CD4-positive, alpha-beta memory T cell (primary cell): ENCODE data around the gene CRMP1. TPM values are rescaled to one million over a fixed set of nuclear protein-coding genes. Genes with fewer than 3 reads are reported as not detected.
A peak's percentile ranks its signal among the peaks of the same experiment; 100 is the strongest.

Source experiments
- CTCF ChIA-PET: fragments of 350-600 bp; sonication (Branson Sonifier 250); formaldehyde crosslinking; loops from one replicate; lab custom pipeline; 2021; ENCODE audit warnings: inconsistent platforms; ENCODE audit not compliant: partially characterized antibody; lab: Charles Lee
- POLR2A ChIA-PET: fragments of 350-600 bp; sonication (Branson Sonifier 250); formaldehyde crosslinking; loops from one replicate; lab custom pipeline; 2021; ENCODE audit not compliant: partially characterized antibody; lab: Charles Lee
- DNase-seq, 5 donors: peaks; one replicate each; pipeline versions ENCODE4 v3.0.0 to v3.0.0-alpha.2; 2020 to 2022; ENCODE audit warnings: mixed read lengths in 1 of 5
- H3K27ac ChIP-seq: one replicate; pipeline ENCODE4 v1.7.0; 2013; ENCODE audit warnings: low read depth, low read length
- H3K27me3 ChIP-seq: 2 replicates; pipeline ENCODE4 v1.7.0; 2013; ENCODE audit warnings: mild to moderate bottlenecking, low read length, moderate library complexity; ENCODE audit not compliant: insufficient read depth
- H3K36me3 ChIP-seq: 2 replicates; pipeline ENCODE4 v1.7.0; 2013; ENCODE audit warnings: mild to moderate bottlenecking, low read length, moderate library complexity; ENCODE audit not compliant: insufficient read depth
- H3K4me1 ChIP-seq: 2 replicates; pipeline ENCODE4 v1.7.0; 2013; ENCODE audit warnings: mild to moderate bottlenecking, low read length, moderate library complexity; ENCODE audit not compliant: insufficient read depth
- H3K4me3 ChIP-seq, 2 donors: one replicate each; pipeline ENCODE4 v1.7.0; 2013; ENCODE audit warnings: low read length in 2 of 2, mild to moderate bottlenecking in 1 of 2
- H3K9me3 ChIP-seq, 2 donors: one replicate each; pipeline ENCODE4 v1.7.0; 2013; ENCODE audit warnings: low read length in 2 of 2, control low read depth in 1 of 2; ENCODE audit not compliant: control insufficient read depth in 1 of 2
- H3K27ac Mint-ChIP-seq, 7 donors: one replicate each; pipeline ENCODE4 v1.8.0; 2020 to 2021; ENCODE audit warnings: mixed read lengths in 7 of 7, mild to moderate bottlenecking in 6 of 7, inconsistent platforms in 3 of 7, moderate library complexity in 3 of 7
- H3K27me3 Mint-ChIP-seq, 2 donors: one replicate each; pipeline ENCODE4 v1.8.0; 2020 to 2021; ENCODE audit warnings: mixed read lengths in 2 of 2
- H3K36me3 Mint-ChIP-seq, 2 donors: one replicate each; pipeline ENCODE4 v1.8.0; 2020 to 2021; ENCODE audit warnings: mixed read lengths in 2 of 2, inconsistent platforms in 1 of 2, mild to moderate bottlenecking in 1 of 2
- H3K4me1 Mint-ChIP-seq, 4 donors: one replicate each; pipeline ENCODE4 v1.8.0; 2020 to 2021; ENCODE audit warnings: mixed read lengths in 4 of 4, mild to moderate bottlenecking in 1 of 4
- H3K4me3 Mint-ChIP-seq, 8 donors: one replicate each; pipeline ENCODE4 v1.8.0; 2020 to 2021; ENCODE audit warnings: mixed read lengths in 8 of 8, mild to moderate bottlenecking in 7 of 8, moderate library complexity in 6 of 8, inconsistent platforms in 3 of 8
- H3K9me3 Mint-ChIP-seq, 8 donors: one replicate each; pipeline ENCODE4 v1.8.0; 2020 to 2021; ENCODE audit warnings: mixed read lengths in 8 of 8, mild to moderate bottlenecking in 5 of 8, inconsistent platforms in 3 of 8, moderate library complexity in 1 of 8
- intact Hi-C: fragments of 100-400 bp; cut with micrococcal nuclease; formaldehyde crosslinking; loops from one replicate; pipeline ENCODE4 v1.15.1; 2023
- polyA plus RNA-seq, 2 donors: library from polyadenylated mRNA; unstranded; fragments of 300-500 nt; fragmentation: Illumina TruSeq; gene quantifications; one replicate each; pipeline ENCODE4 v1.2.3, GENCODE V29; 2021
- total RNA-seq, 2 experiments: library from RNA; stranded (reverse); gene quantifications; one replicate each; pipeline ENCODE4 v1.2.3, GENCODE V29; 2021

Gene CRMP1
- total and polyA plus RNA-seq, 4 experiments from 2014 or later, result not detected

DNA sequence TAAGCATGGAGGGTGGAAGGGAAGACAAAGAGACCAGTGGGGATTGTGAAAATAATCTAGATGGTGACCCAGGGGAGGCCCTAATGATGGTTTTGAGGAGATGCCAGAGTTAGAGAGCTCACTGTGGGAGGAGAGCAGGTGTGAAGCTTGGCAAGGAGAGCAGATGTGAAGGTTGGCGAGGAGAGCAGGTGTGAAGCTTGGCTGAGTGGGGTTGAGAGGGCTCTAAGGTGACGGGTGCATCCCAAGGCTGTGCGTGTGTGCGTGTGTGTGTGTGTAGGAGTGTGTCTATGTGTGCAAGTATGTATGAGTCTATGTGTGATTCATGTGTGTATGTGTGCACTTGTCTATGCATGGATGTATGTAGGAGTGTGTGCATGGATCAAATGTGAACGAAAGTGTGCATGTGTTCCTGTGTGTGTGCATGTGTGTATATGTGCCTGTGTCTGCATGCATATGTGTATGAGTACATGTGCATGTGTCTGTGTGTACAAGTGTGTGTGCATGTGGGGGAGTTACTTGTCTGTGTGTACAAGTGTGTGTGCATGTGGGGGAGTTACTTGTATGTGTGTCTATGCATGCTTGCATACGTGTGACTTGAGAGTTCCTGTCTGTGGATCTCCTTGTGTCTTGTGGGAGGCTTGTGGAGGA is 109.9 kb downstream of the CRMP1 start:
- Mint-ChIP-seq H3K36me3 (no peaks in the 10 kb centered on the region), H3K4me3 (no peak overlapping the region), H3K4me1 (no peaks in the 10 kb centered on the region), H3K9me3 (peaks cover 0 to 4% (median 0%) of the 10 kb centered on the region in 8 donors), H3K27ac (peak overlapping the region in 1 of 7 donors; percentile 37), H3K27me3 (peaks cover 0 to 2% of the 10 kb centered on the region in 2 donors)
- H3K9me3 ChIP-seq, result no peaks in the 10 kb centered on the region
- H3K4me3 ChIP-seq, result no peak overlapping the region
- POLR2A ChIA-PET, result no interaction called here
- H3K27me3 ChIP-seq, result no peaks in the 10 kb centered on the region
- H3K27ac ChIP-seq, result no peak overlapping the region
- H3K4me1 ChIP-seq, result no peaks in the 10 kb centered on the region
- no peak for DNase-seq
- H3K36me3 ChIP-seq, result no peaks in the 10 kb centered on the region
- intact Hi-C loops, result no loop called here
- CTCF ChIA-PET, result no interaction called here

DNA sequence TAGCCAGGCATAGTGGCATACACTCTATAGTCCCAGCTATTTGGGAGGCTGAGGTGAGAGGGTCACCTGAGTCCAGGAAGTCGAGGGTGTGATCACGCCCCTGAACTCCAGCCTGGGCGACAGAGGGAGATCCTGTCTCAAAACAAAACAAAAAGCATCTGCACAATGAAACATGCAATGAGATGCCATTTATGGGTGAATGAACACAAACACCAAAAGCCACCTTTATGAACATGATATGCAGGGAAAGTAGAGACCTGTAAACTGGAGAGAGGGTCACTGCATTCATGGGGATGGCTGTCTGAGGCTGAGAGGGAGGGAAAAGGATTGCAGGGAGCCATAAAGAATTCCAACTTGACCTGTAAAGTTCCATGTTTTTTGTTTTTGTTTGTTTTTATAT is 111.2 kb downstream of the CRMP1 start:
- no peak for DNase-seq
- Mint-ChIP-seq H3K9me3 (peaks cover 0 to 13% (median 8%) of the 10 kb centered on the region in 8 donors), H3K27ac (no peak overlapping the region), H3K4me3 (peak overlapping the region in 1 of 8 donors; percentile 47), H3K36me3 (peaks cover 0 to 2% of the 10 kb centered on the region in 2 donors), H3K27me3 (no peaks in the 10 kb centered on the region), H3K4me1 (no peaks in the 10 kb centered on the region)
- H3K4me3 ChIP-seq, result no peak overlapping the region
- intact Hi-C loops, result no loop called here
- no peak overlapping the region for H3K27ac ChIP-seq
- H3K36me3 ChIP-seq, result no peaks in the 10 kb centered on the region
- H3K9me3 ChIP-seq, result no peaks in the 10 kb centered on the region
- no peaks in the 10 kb centered on the region for H3K4me1 ChIP-seq
- ChIA-PET CTCF (no interaction called here), POLR2A (no interaction called here)
- H3K27me3 ChIP-seq, result no peaks in the 10 kb centered on the region

DNA sequence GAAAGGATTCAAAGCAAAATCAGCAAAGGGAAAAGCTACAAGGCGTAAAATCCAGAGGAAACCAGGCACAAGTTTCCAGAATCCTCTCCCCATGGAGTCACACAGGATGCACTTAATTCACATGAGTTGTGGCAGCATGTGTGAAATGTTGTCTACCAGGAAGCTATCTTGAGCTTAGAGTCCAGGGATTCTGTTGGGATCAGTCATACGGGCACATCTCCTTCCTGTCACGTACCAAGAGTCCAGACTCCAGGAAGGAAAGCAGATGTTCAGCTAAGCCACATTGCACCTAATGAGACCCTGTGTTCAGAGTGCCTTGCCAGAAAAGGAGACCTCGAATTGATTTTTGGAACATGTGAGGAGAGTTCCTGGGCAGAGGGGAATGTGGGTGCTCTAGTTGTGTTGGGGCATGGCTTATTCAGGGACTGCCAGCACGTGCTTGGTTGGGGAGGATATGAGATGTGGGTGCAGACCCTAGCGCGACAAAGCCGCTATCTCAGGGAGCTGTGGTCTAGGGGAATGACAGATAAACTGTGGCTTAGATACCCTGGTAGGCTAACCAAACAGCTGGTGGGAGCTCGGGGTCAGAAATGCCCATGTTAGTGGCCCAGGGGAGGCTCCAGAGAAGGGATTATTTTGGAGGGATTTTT is 111.9 kb downstream of the CRMP1 start:
- Mint-ChIP-seq H3K27me3 (no peaks in the 10 kb centered on the region), H3K4me3 (no peak overlapping the region)
- POLR2A ChIA-PET, result no interaction called here

DNA sequence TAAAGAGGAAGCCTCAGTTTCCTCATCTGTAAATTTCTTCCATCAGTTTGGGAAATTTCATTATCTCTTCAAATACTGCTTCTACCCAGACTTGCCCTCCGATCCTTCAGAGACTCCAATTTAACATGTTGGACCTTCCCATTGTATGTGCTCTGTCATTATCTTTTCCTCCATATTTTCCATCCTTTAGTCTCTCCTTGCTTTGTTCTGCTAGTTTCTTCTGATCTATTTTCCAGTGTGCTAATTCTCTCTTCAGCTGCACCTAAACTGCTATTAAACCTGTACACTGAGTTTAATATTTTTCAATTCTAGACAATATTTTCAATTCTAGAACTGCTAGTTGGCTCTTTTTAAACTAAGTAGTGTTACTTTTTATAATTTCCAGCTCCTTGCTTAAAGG is 116.4 kb downstream of the CRMP1 start:
- no peak overlapping the region for H3K27ac ChIP-seq
- H3K36me3 Mint-ChIP-seq, result peaks cover 0 to 2% of the 10 kb centered on the region in 2 donors
- no peak overlapping the region for H3K27ac Mint-ChIP-seq
- intact Hi-C loops, result no loop called here
- H3K9me3 ChIP-seq, result no peaks in the 10 kb centered on the region
- no peaks in the 10 kb centered on the region for H3K4me1 Mint-ChIP-seq
- H3K27me3 Mint-ChIP-seq, result peaks cover 0 to 2% of the 10 kb centered on the region in 2 donors
- no peaks in the 10 kb centered on the region for H3K27me3 ChIP-seq
- ChIA-PET CTCF (no interaction called here), POLR2A (no interaction called here)
- H3K9me3 Mint-ChIP-seq, result peaks cover 3 to 22% (median 15%) of the 10 kb centered on the region in 8 donors
- no peak for DNase-seq
- H3K4me1 ChIP-seq, result no peaks in the 10 kb centered on the region
- no peaks in the 10 kb centered on the region for H3K36me3 ChIP-seq
- H3K4me3 Mint-ChIP-seq, result no peak overlapping the region
- no peak overlapping the region for H3K4me3 ChIP-seq

More for the DNA sequence above, 111.9 kb downstream of the CRMP1 start:
- no peak for DNase-seq
- H3K9me3 ChIP-seq, result no peaks in the 10 kb centered on the region
- H3K27ac ChIP-seq, result no peak overlapping the region
- no peak overlapping the region for H3K4me3 ChIP-seq
- H3K27ac Mint-ChIP-seq, result no peak overlapping the region
- H3K36me3 ChIP-seq, result no peaks in the 10 kb centered on the region
- H3K4me1 Mint-ChIP-seq, result no peaks in the 10 kb centered on the region
- H3K9me3 Mint-ChIP-seq, result peaks cover 2 to 17% (median 14%) of the 10 kb centered on the region in 8 donors
- no peaks in the 10 kb centered on the region for H3K27me3 ChIP-seq
- intact Hi-C loops, result no loop called here
- H3K4me1 ChIP-seq, result no peaks in the 10 kb centered on the region
- H3K36me3 Mint-ChIP-seq, result peaks cover 0 to 2% of the 10 kb centered on the region in 2 donors
- CTCF ChIA-PET, result no interaction called here

DNA sequence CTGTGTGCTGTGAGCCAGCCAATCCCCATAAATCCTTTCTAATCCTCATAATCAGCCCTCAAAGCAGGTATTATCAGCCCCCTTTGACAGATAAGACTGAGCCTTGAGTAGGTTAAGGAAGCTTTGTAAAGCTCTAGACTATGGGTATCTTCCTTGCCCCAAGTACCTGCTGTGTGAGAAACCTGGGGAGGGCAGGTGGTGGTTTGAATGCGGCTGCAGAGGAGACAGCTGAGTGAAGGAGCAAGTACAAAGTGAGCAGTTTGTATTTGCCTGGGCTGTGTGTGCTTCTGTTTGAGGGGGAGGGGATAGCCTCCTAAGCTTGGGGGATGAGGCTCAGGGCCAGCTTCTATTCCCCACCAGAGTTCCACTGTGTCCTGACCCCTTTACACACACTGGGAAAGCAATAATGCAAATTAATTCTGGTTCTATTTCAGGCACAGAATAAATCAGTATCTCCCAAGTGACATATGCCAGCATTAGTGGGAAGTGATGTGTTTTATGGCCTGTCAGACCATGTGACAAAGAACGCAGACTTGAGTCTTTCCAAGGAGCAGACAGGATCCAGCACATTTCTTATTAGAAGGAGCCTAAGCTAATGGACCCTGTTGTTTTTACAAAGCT is 118.4 kb downstream of the CRMP1 start:
- Histone ChIP-seq H3K9me3 (no peaks in the 10 kb centered on the region), H3K4me3 (no peak overlapping the region), H3K27ac (no peak overlapping the region), H3K4me1 (no peaks in the 10 kb centered on the region), H3K27me3 (no peaks in the 10 kb centered on the region), H3K36me3 (no peaks in the 10 kb centered on the region)
- peaks cover 0 to 2% of the 10 kb centered on the region in 2 donors for H3K36me3 Mint-ChIP-seq
- intact Hi-C loops, result no loop called here
- POLR2A ChIA-PET, result no interaction called here
- peaks cover 3 to 22% (median 15%) of the 10 kb centered on the region in 8 donors for H3K9me3 Mint-ChIP-seq
- no peaks in the 10 kb centered on the region for H3K4me1 Mint-ChIP-seq
- H3K4me3 Mint-ChIP-seq, result no peak overlapping the region
- CTCF ChIA-PET, result no interaction called here
- H3K27ac Mint-ChIP-seq, result no peak overlapping the region
- DNase-seq, result no peak
- H3K27me3 Mint-ChIP-seq, result peaks cover 0 to 2% of the 10 kb centered on the region in 2 donors

DNA sequence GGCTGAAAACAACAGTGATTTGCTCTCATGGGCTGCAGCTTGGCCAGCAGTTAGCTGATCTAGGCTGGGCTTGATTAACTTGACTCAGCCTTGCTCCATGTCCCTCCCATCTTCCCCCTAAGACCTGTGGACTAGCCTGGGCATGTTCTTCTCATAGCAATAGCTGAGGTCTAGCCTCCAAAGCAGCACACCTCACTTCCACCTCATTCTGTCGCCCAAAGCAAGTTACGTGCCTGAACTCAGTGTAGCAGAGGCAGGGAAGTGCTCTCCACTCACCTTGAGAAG is 119.7 kb downstream of the CRMP1 start:
- no peak overlapping the region for H3K4me3 Mint-ChIP-seq
- POLR2A ChIA-PET, result no interaction called here
- CTCF ChIA-PET, result no interaction called here
- Histone ChIP-seq H3K27me3 (no peaks in the 10 kb centered on the region), H3K9me3 (no peaks in the 10 kb centered on the region), H3K36me3 (no peaks in the 10 kb centered on the region), H3K27ac (no peak overlapping the region), H3K4me3 (no peak overlapping the region), H3K4me1 (no peaks in the 10 kb centered on the region)
- intact Hi-C loops, result no loop called here
- DNase-seq, result no peak
- no peaks in the 10 kb centered on the region for H3K4me1 Mint-ChIP-seq
- H3K36me3 Mint-ChIP-seq, result peaks cover 0 to 2% of the 10 kb centered on the region in 2 donors
- peaks cover 3 to 28% (median 18%) of the 10 kb centered on the region in 8 donors for H3K9me3 Mint-ChIP-seq
- H3K27me3 Mint-ChIP-seq, result peaks cover 0 to 2% of the 10 kb centered on the region in 2 donors
- H3K27ac Mint-ChIP-seq, result no peak overlapping the region

DNA sequence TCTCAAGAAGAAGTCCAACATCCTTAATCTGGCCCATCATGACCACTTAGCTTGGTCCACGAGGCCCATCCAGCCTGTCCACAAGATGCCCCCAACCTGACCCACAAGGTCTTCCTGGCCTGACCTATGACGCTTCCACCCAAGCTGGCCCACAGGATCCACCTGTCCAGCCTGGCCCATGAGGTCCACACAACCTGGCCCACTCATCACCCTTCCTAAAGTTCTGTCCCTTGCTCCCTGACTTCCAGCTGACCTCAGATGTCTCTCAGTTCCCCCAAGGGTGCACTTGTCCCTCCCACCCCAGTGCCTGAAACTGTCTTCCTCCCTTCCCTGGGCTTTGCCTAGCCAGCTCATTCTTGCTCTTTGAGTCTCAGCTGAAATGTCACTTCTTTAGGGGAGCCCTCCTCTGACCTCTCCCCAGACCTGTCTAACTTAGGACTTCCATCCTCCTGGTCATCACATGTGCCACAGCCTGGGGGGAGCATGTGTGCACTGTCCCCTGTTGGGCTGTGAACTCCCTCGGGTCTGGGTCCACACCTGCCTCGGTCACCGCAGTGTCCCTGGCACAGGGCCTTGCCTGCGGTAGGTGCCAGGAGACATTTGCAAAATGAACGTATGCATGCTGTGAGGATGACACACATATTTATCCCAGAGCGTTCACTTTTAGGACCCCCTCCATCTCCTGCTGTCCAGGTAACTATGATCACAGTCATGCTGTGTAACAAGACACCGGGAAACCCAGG is 120.2 kb downstream of the CRMP1 start:
- Histone ChIP-seq H3K27me3 (no peaks in the 10 kb centered on the region), H3K9me3 (no peaks in the 10 kb centered on the region), H3K4me1 (no peaks in the 10 kb centered on the region), H3K27ac (no peak overlapping the region), H3K4me3 (no peak overlapping the region), H3K36me3 (no peaks in the 10 kb centered on the region)
- Mint-ChIP-seq H3K4me3 (no peak overlapping the region), H3K27ac (no peak overlapping the region), H3K27me3 (peaks cover 0 to 2% of the 10 kb centered on the region in 2 donors), H3K36me3 (peaks cover 0 to 2% of the 10 kb centered on the region in 2 donors), H3K4me1 (no peaks in the 10 kb centered on the region), H3K9me3 (peaks cover 3 to 31% (median 17%) of the 10 kb centered on the region in 8 donors)
- ChIA-PET CTCF (no interaction called here), POLR2A (no interaction called here)
- intact Hi-C loops, result no loop called here
- DNase-seq, result no peak
